A673 (cell line): Measurements from ENCODE around the gene AVP. TPM values are rescaled to one million over a fixed set of nuclear protein-coding genes. Genes with fewer than 3 reads are reported as not detected.
"Not testable (repeated sequence)": the region's sequence is repeated elsewhere in the genome, so short reads cannot be mapped to it uniquely, and the experiment has no call there.

Source experiments
- BruUV-seq: library from RNA; stranded (reverse); fragments of 400-500 nt; replicated peaks from 2 replicates; lab custom pipeline; 2021; lab: Mats Ljungman, UMichigan
- CTCF ChIA-PET: fragments of 300-600 bp; sonication (Branson Sonifier 250); formaldehyde crosslinking; loops from one replicate; lab custom pipeline; 2022; ENCODE audit warnings: antibody characterized with exemption; lab: Charles Lee
- POLR2A ChIA-PET: fragments of 300-600 bp; sonication (Branson Sonifier 250); formaldehyde crosslinking; loops from one replicate; lab custom pipeline; 2022; ENCODE audit warnings: antibody characterized with exemption; ENCODE audit not compliant: low non-redundant PET; lab: Charles Lee
- DNase-seq: peaks from one replicate; pipeline ENCODE4 v3.0.0-alpha.2; 2015; ENCODE audit warnings: low spot score
- H3K27ac ChIP-seq: fragments of 200-600 bp; sonication (generic); 2 replicates; pipeline ENCODE4 v1.5.1; 2016; ENCODE audit warnings: mixed run types, low read depth, mild to moderate bottlenecking, mixed read lengths, antibody characterized with exemption, low read length; ENCODE audit not compliant: poor library complexity, severe bottlenecking
- H3K27me3 ChIP-seq: fragments of 200-600 bp; sonication (generic); replicated peaks from 2 replicates; pipeline ENCODE4 v1.6.1; 2017; ENCODE audit warnings: mixed run types, low read depth, mild to moderate bottlenecking, mixed read lengths, antibody characterized with exemption, low read length; ENCODE audit not compliant: insufficient read depth, poor library complexity
- H3K36me3 ChIP-seq: fragments of 200-600 bp; sonication (generic); 2 replicates; pipeline ENCODE4 v1.6.1; 2016; ENCODE audit warnings: mixed run types, mild to moderate bottlenecking, mixed read lengths, antibody characterized with exemption, low read length; ENCODE audit not compliant: insufficient read depth, poor library complexity, severe bottlenecking
- H3K4me1 ChIP-seq: fragments of 200-600 bp; sonication (generic); 2 replicates; pipeline ENCODE4 v1.6.1; 2017; ENCODE audit warnings: mixed run types, mild to moderate bottlenecking, mixed read lengths, antibody characterized with exemption, low read length; ENCODE audit not compliant: insufficient read depth, poor library complexity, severe bottlenecking
- H3K4me3 ChIP-seq: fragments of 200-600 bp; sonication (generic); 2 replicates; pipeline ENCODE4 v1.5.1; 2016; ENCODE audit warnings: low read depth, mixed run types, mild to moderate bottlenecking, mixed read lengths, low read length; ENCODE audit not compliant: poor library complexity, severe bottlenecking
- H3K9me3 ChIP-seq: fragments of 200-600 bp; sonication (generic); 2 replicates; pipeline ENCODE4 v1.6.1; 2016; ENCODE audit warnings: mixed run types, low read depth, mild to moderate bottlenecking, mixed read lengths, antibody characterized with exemption, low read length; ENCODE audit not compliant: poor library complexity, severe bottlenecking
- EZH2 ChIP-seq: fragments of 200-600 bp; sonication (generic); IDR thresholded peaks from 2 replicates; pipeline ENCODE4 v1.6.1; 2017; ENCODE audit warnings: borderline replicate concordance, low read depth, mild to moderate bottlenecking, mixed read lengths, antibody characterized with exemption, low read length; ENCODE audit not compliant: poor library complexity, severe bottlenecking
- intact Hi-C: fragments of 100-400 bp; cut with micrococcal nuclease; formaldehyde crosslinking; loops from one replicate; pipeline ENCODE4 v1.10.0; 2022; ENCODE audit not compliant: unreplicated experiment
- total RNA-seq: library from RNA; stranded (reverse); gene quantifications from 2 replicates; pipeline ENCODE4 v1.2.3, GENCODE V29; 2021
- TF ChIP-seq, protein P1 (sequence below): fragments of 300-800, 200-600 bp; sonication (generic); conservative IDR thresholded peaks from 2 replicates; pipeline ENCODE4 v1.5.1; 2017; ENCODE audit warnings: low read depth, mild to moderate bottlenecking, antibody characterized with exemption, low read length, moderate library complexity, mixed read lengths

The AVP gene
- total RNA-seq, 1 experiment from 2014 or later: not detected

DNA sequence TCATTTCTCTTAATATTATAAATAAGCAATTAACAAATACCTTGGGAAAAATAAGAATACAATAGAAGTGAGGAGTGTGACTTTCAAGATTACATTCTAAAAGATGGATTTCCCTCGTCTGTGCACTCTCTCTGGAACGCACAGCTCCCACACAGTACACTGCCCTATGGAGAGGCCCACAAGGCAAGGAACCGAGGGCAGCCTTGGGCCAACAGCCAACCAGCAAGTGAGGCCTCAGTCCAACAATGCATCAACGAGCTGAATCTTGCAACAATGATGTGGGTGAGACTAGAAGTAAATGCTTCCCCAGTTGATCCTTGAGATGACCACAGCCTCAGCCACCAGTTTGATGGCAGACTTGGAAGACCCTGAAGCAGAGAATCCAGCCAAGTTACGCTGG lies 34.5 kb upstream of the AVP start:
- Histone ChIP-seq H3K9me3 (no peaks in the 10 kb centered on the region), H3K36me3 (peaks cover 13% of the 10 kb centered on the region), H3K27ac (no peak overlapping the region), H3K4me3 (no peak overlapping the region), H3K4me1 (no peaks in the 10 kb centered on the region), H3K27me3 (no peaks in the 10 kb centered on the region)
- DNase-seq: no peak
- ChIA-PET POLR2A (interaction anchor here (0.7 kb wide), 1 partner anchor 38 kb away, joined by 3 read pairs; no protein-coding TSS in a partner anchor), CTCF (no interaction called here)
- intact Hi-C loops: no loop called here
- no TSS peak for BruUV-seq
- TF ChIP-seq, protein P1, sequence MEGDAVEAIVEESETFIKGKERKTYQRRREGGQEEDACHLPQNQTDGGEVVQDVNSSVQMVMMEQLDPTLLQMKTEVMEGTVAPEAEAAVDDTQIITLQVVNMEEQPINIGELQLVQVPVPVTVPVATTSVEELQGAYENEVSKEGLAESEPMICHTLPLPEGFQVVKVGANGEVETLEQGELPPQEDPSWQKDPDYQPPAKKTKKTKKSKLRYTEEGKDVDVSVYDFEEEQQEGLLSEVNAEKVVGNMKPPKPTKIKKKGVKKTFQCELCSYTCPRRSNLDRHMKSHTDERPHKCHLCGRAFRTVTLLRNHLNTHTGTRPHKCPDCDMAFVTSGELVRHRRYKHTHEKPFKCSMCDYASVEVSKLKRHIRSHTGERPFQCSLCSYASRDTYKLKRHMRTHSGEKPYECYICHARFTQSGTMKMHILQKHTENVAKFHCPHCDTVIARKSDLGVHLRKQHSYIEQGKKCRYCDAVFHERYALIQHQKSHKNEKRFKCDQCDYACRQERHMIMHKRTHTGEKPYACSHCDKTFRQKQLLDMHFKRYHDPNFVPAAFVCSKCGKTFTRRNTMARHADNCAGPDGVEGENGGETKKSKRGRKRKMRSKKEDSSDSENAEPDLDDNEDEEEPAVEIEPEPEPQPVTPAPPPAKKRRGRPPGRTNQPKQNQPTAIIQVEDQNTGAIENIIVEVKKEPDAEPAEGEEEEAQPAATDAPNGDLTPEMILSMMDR: no peak
- no peak for TF ChIP-seq EZH2

- H3K27ac ChIP-seq, H3K4me1 ChIP-seq, H3K4me3 ChIP-seq, intact Hi-C loops, BruUV-seq, POLR2A ChIA-PET, H3K27me3 ChIP-seq, H3K9me3 ChIP-seq: not testable (repeated sequence)
- CTCF ChIA-PET: interaction anchor here (0.6 kb wide), 1 partner anchor 64 kb away, joined by 3 read pairs; no protein-coding TSS in a partner anchor
- peak; percentile 81 for DNase-seq
- TF ChIP-seq, protein P1: peak; percentile 72
- H3K36me3 ChIP-seq: peaks cover 13% of the 10 kb centered on the region
These were observed 33.4 kb upstream of the AVP start for GRCh38 chr20:3117839-3118379.

DNA sequence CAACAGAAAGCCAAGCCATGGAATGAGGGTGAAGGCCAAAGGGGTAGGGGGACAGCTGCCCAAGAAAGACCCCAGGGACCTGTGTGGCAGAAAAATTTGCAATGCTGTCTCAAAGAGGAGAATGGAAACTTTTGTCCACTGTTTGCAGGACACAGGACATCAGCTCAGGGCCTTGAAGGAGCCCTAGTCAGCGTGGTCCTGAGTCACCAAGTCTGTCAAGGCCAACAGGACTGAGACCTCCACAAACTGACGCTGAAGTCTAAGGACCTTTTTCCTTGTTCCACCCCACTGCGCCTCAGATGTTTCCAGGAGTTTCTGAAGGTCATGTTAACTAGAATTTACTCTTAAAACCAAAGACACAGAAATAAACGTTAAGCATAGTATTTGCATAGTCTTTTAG lies 31.8 kb upstream of the AVP start:
- ChIA-PET POLR2A (no interaction called here), CTCF (interaction anchor here (0.5 kb wide), 1 partner anchor 395 kb away, joined by 3 read pairs; no protein-coding TSS in a partner anchor)
- no peak for DNase-seq
- H3K27me3 ChIP-seq: no peaks in the 10 kb centered on the region
- peaks cover 1% of the 10 kb centered on the region for H3K36me3 ChIP-seq
- H3K27ac ChIP-seq: no peak overlapping the region
- no TSS peak for BruUV-seq
- no peak overlapping the region for H3K4me3 ChIP-seq
- no peaks in the 10 kb centered on the region for H3K4me1 ChIP-seq
- no peak for TF ChIP-seq EZH2
- TF ChIP-seq, protein P1: no peak
- no peaks in the 10 kb centered on the region for H3K9me3 ChIP-seq
- intact Hi-C loops: no loop called here
